HG03045 (cell line): Measurements from ENCODE around the gene C2CD2.
"Not testable (repeated sequence)": the region's sequence is repeated elsewhere in the genome, so short reads cannot be mapped to it uniquely, and the experiment has no call there.

Experiments used
- ATAC-seq: cut with Tn5 transposase; IDR thresholded peaks from one replicate; pipeline ENCODE4 v1.9.1; 2021; ENCODE audit warnings: mild to moderate bottlenecking, moderate library complexity; ENCODE audit not compliant: unreplicated experiment

Gene C2CD2

GRCh38 chr21:41958886-41959563, 5.2 kb upstream of the C2CD2 start:
- no peak for ATAC-seq

- ATAC-seq, result no peak
Observed at GRCh38 chr21:41957991-41958766, 4.4 kb upstream of the C2CD2 start.

GRCh38 chr21:41956926-41957729, 3.3 kb upstream of the C2CD2 start:
- ATAC-seq, result no peak

- no peak for ATAC-seq
Observed at GRCh38 chr21:41955516-41955915, 1.7 kb upstream of the C2CD2 start.

GRCh38 chr21:41954654-41955499, 1.1 kb upstream of the C2CD2 start:
- no peak for ATAC-seq

GRCh38 chr21:41953249-41953830, 478 bp downstream of the C2CD2 start:
- no peak for ATAC-seq

- no peak for ATAC-seq
Observed at GRCh38 chr21:41952568-41953248, 1.1 kb downstream of the C2CD2 start.

- ATAC-seq, result no peak
Observed at GRCh38 chr21:41951876-41952567, 1.8 kb downstream of the C2CD2 start.

GRCh38 chr21:41950941-41951351, 2.9 kb downstream of the C2CD2 start:
- ATAC-seq, result no peak

GRCh38 chr21:41949631-41950030, 4.2 kb downstream of the C2CD2 start:
- ATAC-seq, result not testable (repeated sequence)

- no peak for ATAC-seq
Observed at GRCh38 chr21:41948901-41949300, 4.9 kb downstream of the C2CD2 start.

GRCh38 chr21:41948078-41948895, 5.5 kb downstream of the C2CD2 start:
- no peak for ATAC-seq

- ATAC-seq, result no peak
Observed at GRCh38 chr21:41945982-41946381, 7.8 kb downstream of the C2CD2 start.

GRCh38 chr21:41943851-41944250, 10.0 kb downstream of the C2CD2 start:
- no peak for ATAC-seq

- no peak for ATAC-seq
Observed at GRCh38 chr21:41942457-41942856, 11.4 kb downstream of the C2CD2 start.

- ATAC-seq, result no peak
Observed at GRCh38 chr21:41941941-41942340, 11.9 kb downstream of the C2CD2 start.

GRCh38 chr21:41940431-41940830, 13.4 kb downstream of the C2CD2 start:
- ATAC-seq, result no peak

GRCh38 chr21:41939391-41939790, 14.4 kb downstream of the C2CD2 start:
- ATAC-seq, result no peak
